HepG2 (cell line): ENCODE data around the gene GRIK4. TPM values are rescaled to one million over a fixed set of nuclear protein-coding genes. Genes with fewer than 3 reads are reported as not detected.

Experiments
- DPF2 ChIP-seq: sonication (generic); formaldehyde crosslinking; IDR thresholded peaks from 2 replicates; pipeline ENCODE4 v1.4.0; 2020; ENCODE audit warnings: mild to moderate bottlenecking, low read depth, missing genetic modification reagents, borderline replicate concordance
- E2F5 ChIP-seq: sonication (generic); formaldehyde crosslinking; conservative IDR thresholded peaks from 2 replicates; pipeline ENCODE4 v1.4.0; 2020; ENCODE audit warnings: missing genetic modification reagents
- GATA4 ChIP-seq: sonication (generic); IDR thresholded peaks from 2 replicates; pipeline ENCODE4 v1.6.1; 2016; ENCODE audit warnings: antibody characterized with exemption, low read depth, borderline replicate concordance
- HNRNPH1 ChIP-seq: fragments of 200-400 bp; formaldehyde crosslinking; optimal IDR thresholded peaks from 2 replicates; pipeline ENCODE3; 2017; ENCODE audit warnings: mild to moderate bottlenecking, low read depth, low read length
- NCOA2 ChIP-seq: sonication (generic); formaldehyde crosslinking; IDR thresholded peaks from 2 replicates; pipeline ENCODE4 v1.8.0; 2022; ENCODE audit warnings: inconsistent platforms
- REPIN1 ChIP-seq: sonication (generic); formaldehyde crosslinking; IDR thresholded peaks from 2 replicates; pipeline ENCODE4 v1.8.0; 2022; ENCODE audit warnings: missing genetic modification reagents, low read depth, mild to moderate bottlenecking, borderline replicate concordance
- SKIL ChIP-seq: sonication (generic); formaldehyde crosslinking; IDR thresholded peaks from 2 replicates; pipeline ENCODE4 v1.8.0; 2022; ENCODE audit warnings: missing genetic modification reagents, mild to moderate bottlenecking, moderate library complexity, borderline replicate concordance
- XRCC5 ChIP-seq: fragments of 200-400 bp; formaldehyde crosslinking; optimal IDR thresholded peaks from 2 replicates; pipeline ENCODE3; 2017; ENCODE audit warnings: mild to moderate bottlenecking, low read length
- ZFP90 ChIP-seq: sonication (generic); formaldehyde crosslinking; IDR thresholded peaks from 2 replicates; pipeline ENCODE4 v1.8.0; 2022; ENCODE audit warnings: missing genetic modification reagents, mild to moderate bottlenecking, inconsistent platforms, borderline replicate concordance
- ZNF280D ChIP-seq: sonication (generic); formaldehyde crosslinking; IDR thresholded peaks from 2 replicates; pipeline ENCODE4 v1.5.1; 2020; ENCODE audit warnings: mild to moderate bottlenecking, missing genetic modification reagents
- ZNF609 ChIP-seq: sonication (generic); formaldehyde crosslinking; IDR thresholded peaks from 2 replicates; pipeline ENCODE4 v1.4.0; 2020; ENCODE audit warnings: mild to moderate bottlenecking, missing genetic modification reagents, borderline replicate concordance
- ZNF800 ChIP-seq: sonication (generic); formaldehyde crosslinking; IDR thresholded peaks from 2 replicates; pipeline ENCODE4 v1.4.0; 2020; ENCODE audit warnings: missing genetic modification reagents
- ZSCAN31 ChIP-seq: sonication (generic); formaldehyde crosslinking; IDR thresholded peaks from 2 replicates; pipeline ENCODE4 v1.5.0; 2020; ENCODE audit warnings: low read depth, mild to moderate bottlenecking, missing genetic modification reagents
- polyA plus RNA-seq, 8 experiments: library from polyadenylated mRNA; depleted of rRNA in 3 of 8; stranded (reverse) in 7 of 8; unstranded in 1 of 8; fragments of >200 nt; fragmentation: Illumina TruSeq in 4 of 8; extraction: Trizol in 4 of 8; gene quantifications; 2 replicates each; pipeline versions ENCODE4 v1.2.1 to v1.2.3, GENCODE V29; 2011 to 2016; ENCODE audit warnings: low read depth in 4 of 8, missing spikeins in 1 of 8, mixed read lengths in 1 of 8; ENCODE audit not compliant: insufficient read depth in 1 of 8
- total RNA-seq, 5 experiments: library from RNA; depleted of rRNA; stranded (reverse); fragments of >200 nt; fragmentation: Illumina TruSeq; extraction: Trizol; gene quantifications; 2 replicates each; pipeline ENCODE4 v1.2.3, GENCODE V29; 2016; ENCODE audit warnings: low read depth in 1 of 5

GRIK4 gene
- total and polyA plus RNA-seq, 2 of the 13 experiments (the other 11 are each of a cell fraction or from before 2014, with no cell fraction given) = 0.04 to 0.07 TPM

- TF ChIP-seq DPF2 (CRISPR knock-in tag) (peak; percentile 51; the same call in 1 of the 2 replicates), ZNF800 (CRISPR knock-in tag) (0 out of 2 replicates have a peak, but pooled peaks have one; percentile 25), ZNF280D (CRISPR knock-in tag) (0 out of 2 replicates have a peak, but pooled peaks have one; percentile 37), XRCC5 (peak; percentile 36), GATA4 (peak; percentile 56; the same call in 1 of the 2 replicates), REPIN1 (CRISPR knock-in tag) (peak; percentile 58; the same call in 1 of the 2 replicates), NCOA2 (CRISPR knock-in tag) (peak; percentile 86), ZSCAN31 (CRISPR knock-in tag) (no peak), SKIL (CRISPR knock-in tag) (no peak), HNRNPH1 (no peak), E2F5 (CRISPR knock-in tag) (no peak), ZNF609 (CRISPR knock-in tag) (peak; percentile 24; the same call in 1 of the 2 replicates), ZFP90 (CRISPR knock-in tag) (0 out of 2 replicates have a peak, but pooled peaks have one; percentile 30)
These were observed 163.0 kb downstream of the GRIK4 start (continued) for GRCh38 chr11:120674542-120674941.
